Kidney epithelial cell (primary cell): Measurements from ENCODE around the gene COQ10A. TPM values are rescaled to one million over a fixed set of nuclear protein-coding genes. Genes with fewer than 3 reads are reported as not detected.
"Not testable (repeated sequence)": the region's sequence is repeated elsewhere in the genome, so short reads cannot be mapped to it uniquely, and the experiment has no call there.

ENCODE experiments used
- DNase-seq: peaks from one replicate; pipeline ENCODE4 v3.0.0-alpha.2; 2010; ENCODE audit warnings: low read depth
- H3K27me3 ChIP-seq: 2 replicates; pipeline ENCODE4 v1.6.0; 2011; ENCODE audit warnings: low read length; ENCODE audit not compliant: control insufficient read depth, insufficient read depth
- H3K36me3 ChIP-seq: 2 replicates; pipeline ENCODE4 v1.5.1; 2011; ENCODE audit warnings: low read length; ENCODE audit not compliant: control insufficient read depth, insufficient read depth
- H3K4me3 ChIP-seq: 2 replicates; pipeline ENCODE4 v1.5.1; 2011; ENCODE audit warnings: low read depth, mild to moderate bottlenecking, control low read depth, low read length
- total RNA-seq: library from RNA; depleted of rRNA; stranded (reverse); fragments of >200 nt; gene quantifications from 2 replicates; pipeline ENCODE4 v1.2.3, GENCODE V29; 2015
- TF ChIP-seq, protein P1 (sequence below): IDR thresholded peaks from 2 replicates; pipeline ENCODE4 v1.5.1; 2011; ENCODE audit warnings: mild to moderate bottlenecking, moderate library complexity, low read length, control low read depth, inconsistent platforms; ENCODE audit not compliant: insufficient read depth, poor library complexity, severe bottlenecking

COQ10A gene
- total RNA-seq, 1 donor from 2014 or later: 13.7 TPM

DNA sequence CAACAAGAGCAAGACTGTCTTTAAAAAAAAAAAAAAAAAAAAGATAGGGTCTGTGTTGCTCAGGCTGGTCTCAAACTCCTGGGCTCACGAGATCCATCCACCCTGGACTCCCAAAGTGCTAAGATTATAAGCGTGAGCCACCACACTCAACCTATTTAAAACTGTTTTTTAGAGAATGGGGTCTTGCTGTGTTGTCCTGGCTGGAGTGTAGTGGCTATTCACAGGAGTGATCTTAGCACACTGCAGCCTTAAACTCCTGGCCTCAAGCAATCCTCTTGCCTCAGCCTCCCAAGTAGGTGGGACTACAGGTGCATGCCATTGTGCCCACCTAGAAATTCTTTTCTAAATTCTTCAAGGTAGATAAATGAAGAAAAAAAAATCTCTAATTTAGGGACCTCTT, 7.6 kb downstream of the COQ10A start:
- no peak for DNase-seq
- TF ChIP-seq, protein P1, sequence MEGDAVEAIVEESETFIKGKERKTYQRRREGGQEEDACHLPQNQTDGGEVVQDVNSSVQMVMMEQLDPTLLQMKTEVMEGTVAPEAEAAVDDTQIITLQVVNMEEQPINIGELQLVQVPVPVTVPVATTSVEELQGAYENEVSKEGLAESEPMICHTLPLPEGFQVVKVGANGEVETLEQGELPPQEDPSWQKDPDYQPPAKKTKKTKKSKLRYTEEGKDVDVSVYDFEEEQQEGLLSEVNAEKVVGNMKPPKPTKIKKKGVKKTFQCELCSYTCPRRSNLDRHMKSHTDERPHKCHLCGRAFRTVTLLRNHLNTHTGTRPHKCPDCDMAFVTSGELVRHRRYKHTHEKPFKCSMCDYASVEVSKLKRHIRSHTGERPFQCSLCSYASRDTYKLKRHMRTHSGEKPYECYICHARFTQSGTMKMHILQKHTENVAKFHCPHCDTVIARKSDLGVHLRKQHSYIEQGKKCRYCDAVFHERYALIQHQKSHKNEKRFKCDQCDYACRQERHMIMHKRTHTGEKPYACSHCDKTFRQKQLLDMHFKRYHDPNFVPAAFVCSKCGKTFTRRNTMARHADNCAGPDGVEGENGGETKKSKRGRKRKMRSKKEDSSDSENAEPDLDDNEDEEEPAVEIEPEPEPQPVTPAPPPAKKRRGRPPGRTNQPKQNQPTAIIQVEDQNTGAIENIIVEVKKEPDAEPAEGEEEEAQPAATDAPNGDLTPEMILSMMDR: no peak
- peaks cover 1% of the 10 kb centered on the region for H3K36me3 ChIP-seq
- H3K27me3 ChIP-seq: no peaks in the 10 kb centered on the region
- H3K4me3 ChIP-seq: no peak overlapping the region

DNA sequence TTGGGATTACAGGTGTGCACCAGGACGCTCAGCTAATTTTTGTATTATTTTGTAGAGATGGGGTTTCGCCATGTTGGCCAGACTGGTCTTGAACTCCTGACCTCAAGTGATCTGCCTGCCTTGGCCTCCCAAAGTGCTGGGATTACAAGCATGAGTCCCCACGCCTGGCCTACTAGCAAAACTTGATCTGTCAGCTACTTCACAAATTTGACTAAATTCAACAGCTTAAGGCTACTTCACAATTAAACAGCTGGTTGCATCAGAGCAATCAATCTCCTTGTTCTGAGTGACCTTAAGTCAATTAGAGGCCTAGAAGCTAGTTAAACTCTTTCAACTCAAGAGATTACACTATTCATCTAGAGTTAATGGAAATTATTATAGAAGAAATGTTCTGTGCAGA, 12.2 kb downstream of the COQ10A start:
- peaks cover 4% of the 10 kb centered on the region for H3K36me3 ChIP-seq
- H3K27me3 ChIP-seq: no peaks in the 10 kb centered on the region
- no peak for DNase-seq
- H3K4me3 ChIP-seq: no peak overlapping the region
- TF ChIP-seq, protein P1: no peak

DNA sequence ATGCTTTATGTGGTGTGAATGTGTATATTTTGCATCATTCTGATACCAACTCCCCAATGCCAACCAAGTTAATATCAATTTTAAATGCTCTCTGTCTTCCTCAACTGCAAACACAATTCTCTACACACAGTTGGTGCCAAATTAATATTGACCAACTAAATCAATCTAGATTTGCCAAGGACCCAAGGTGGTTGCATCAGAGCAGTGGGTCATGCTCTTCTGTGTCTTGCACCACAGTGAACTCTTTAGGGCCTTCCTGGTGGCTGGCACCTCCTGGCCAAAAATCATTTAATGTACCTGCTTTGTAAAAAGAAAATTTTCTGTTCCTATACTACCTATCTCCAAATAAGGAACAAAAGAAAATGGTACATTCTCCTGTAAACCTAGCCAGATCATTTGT, 14.1 kb downstream of the COQ10A start:
- Histone ChIP-seq H3K27me3 (no peaks in the 10 kb centered on the region), H3K4me3 (no peak overlapping the region), H3K36me3 (peaks cover 5% of the 10 kb centered on the region)
- TF ChIP-seq, protein P1: no peak
- no peak for DNase-seq

DNA sequence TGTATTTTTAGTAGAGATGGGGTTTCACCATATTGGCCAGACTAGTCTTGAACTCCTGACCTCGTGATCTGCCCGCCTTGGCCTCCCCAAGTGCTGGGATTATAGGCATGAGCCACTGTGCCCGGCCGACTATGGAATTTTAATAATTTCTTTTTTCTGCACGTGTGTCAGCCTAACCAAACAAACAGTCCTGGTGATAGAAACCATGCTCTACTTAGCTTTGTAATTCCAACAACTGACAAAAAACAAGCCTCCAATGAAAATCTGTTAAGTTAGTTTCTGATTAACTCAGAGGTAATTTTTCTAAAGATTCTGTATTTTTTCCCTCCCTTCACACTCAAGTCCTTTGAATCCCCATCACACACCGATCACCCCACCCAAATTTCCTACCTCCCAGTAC, 15.3 kb downstream of the COQ10A start:
- no peak for DNase-seq
- H3K36me3 ChIP-seq: peaks cover 5% of the 10 kb centered on the region
- no peaks in the 10 kb centered on the region for H3K27me3 ChIP-seq
- no peak overlapping the region for H3K4me3 ChIP-seq
- TF ChIP-seq, protein P1: no peak

DNA sequence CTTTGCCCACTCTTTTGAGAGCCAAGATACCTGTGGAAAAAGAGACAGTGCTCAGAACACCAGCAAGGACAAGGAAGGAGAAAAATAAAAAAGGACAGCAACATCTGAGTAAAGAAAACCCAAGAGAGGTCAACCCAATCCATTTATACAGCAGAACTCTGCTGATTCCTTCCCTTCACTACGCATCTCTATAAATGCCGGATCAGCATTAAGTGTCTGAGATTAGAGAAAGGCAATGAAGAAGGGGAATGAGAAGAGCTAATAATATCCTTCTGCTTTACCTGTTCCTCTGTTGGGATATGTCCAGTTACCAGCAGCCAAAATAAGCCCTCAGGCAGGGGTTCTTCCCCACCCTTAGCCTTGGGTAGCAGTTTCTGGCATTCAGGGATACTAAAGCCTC, 15.8 kb downstream of the COQ10A start:
- DNase-seq: no peak
- no peaks in the 10 kb centered on the region for H3K27me3 ChIP-seq
- TF ChIP-seq, protein P1: no peak
- H3K4me3 ChIP-seq: no peak overlapping the region
- peaks cover 5% of the 10 kb centered on the region for H3K36me3 ChIP-seq

DNA sequence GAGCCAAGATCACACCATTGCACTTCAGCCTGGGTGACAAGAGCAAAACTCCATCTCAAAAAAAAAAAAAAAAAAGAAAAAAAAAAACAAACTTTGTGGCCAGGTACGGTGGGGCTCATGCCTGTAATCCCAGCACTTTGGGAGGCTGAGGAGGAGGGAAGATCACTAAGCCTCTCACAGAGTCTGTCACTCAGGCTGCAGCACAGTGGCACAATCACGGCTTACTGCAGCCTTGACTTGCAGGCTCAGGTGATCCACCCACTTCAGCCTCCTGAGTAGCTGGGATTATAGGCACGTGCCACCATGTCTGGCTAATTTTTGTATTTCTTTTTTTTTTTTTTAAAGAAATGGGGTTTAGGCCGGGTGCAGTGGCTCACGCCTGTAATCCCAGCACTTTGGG, 17.5 kb downstream of the COQ10A start:
- H3K36me3 ChIP-seq, H3K27me3 ChIP-seq, DNase-seq, H3K4me3 ChIP-seq: not testable (repeated sequence)
